Measurements from ENCODE around the gene SELENON. TPM values are rescaled to one million over a fixed set of nuclear protein-coding genes. Genes with fewer than 3 reads are reported as not detected.

Gene SELENON
- polyA plus RNA-seq, 3 donors from 2014 or later: 0.79 to 1.6 (median 0.90) TPM

GRCh38 chr1:25765136-25765922 lies 34.7 kb upstream of the SELENON start:
- Mint-ChIP-seq H3K27me3 (ENCODE audit: low read depth in 3 of 3) (peaks cover 0 to 2% (median 1%) of the 10 kb centered on the region in 3 donors), H3K9me3 (no peaks in the 10 kb centered on the region), H3K27ac (peak overlapping the region in 1 of 6 donors; percentile 56), H3K36me3 (peaks cover 0 to 1% (median 0%) of the 10 kb centered on the region in 3 donors), H3K4me3 (no peak overlapping the region), H3K4me1 (peaks cover 0 to 6% of the 10 kb centered on the region in 2 donors)
- DNase-seq: no peak

DNA sequence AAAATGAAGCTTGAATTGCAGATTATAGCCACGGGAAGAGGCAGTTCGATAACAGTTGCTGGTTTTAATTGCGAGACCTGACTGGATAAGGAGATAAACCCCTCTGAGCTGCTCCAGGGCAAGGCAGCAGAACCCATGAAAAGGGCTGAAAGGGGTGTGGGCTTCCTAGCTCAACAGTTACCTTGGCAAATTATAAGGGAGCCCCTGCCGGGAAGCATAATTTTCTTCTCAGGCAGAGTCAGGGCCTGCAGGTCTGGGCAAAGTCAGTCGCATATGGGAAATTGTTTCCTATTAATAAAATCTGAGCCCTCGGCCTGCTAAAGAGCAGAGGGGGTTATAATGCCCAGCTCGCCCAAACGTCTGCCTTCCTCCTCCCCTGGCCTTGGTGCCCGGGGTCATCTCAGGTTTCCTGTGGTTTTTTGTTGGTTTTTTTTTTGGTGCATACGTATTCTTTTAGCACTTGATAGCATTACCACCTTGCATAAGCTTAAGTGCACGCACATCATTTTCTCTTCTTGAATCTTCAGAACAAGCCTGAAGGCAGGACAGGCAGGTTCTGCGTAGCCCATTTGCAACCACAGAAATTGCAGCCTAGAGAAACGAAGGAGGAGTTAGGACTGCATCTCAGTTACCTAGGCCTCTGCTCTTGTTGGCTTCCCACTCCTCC lies 33.9 kb upstream of the SELENON start:
- Mint-ChIP-seq H3K27ac (peak overlapping the region in 2 of 6 donors; percentile 30 to 56), H3K4me1 (peaks cover 0 to 6% of the 10 kb centered on the region in 2 donors), H3K4me3 (no peak overlapping the region), H3K9me3 (no peaks in the 10 kb centered on the region), H3K27me3 (ENCODE audit: low read depth in 3 of 3) (peaks cover 0 to 2% (median 1%) of the 10 kb centered on the region in 3 donors), H3K36me3 (peaks cover 0 to 7% (median 3%) of the 10 kb centered on the region in 3 donors)
- no peak for DNase-seq

DNA sequence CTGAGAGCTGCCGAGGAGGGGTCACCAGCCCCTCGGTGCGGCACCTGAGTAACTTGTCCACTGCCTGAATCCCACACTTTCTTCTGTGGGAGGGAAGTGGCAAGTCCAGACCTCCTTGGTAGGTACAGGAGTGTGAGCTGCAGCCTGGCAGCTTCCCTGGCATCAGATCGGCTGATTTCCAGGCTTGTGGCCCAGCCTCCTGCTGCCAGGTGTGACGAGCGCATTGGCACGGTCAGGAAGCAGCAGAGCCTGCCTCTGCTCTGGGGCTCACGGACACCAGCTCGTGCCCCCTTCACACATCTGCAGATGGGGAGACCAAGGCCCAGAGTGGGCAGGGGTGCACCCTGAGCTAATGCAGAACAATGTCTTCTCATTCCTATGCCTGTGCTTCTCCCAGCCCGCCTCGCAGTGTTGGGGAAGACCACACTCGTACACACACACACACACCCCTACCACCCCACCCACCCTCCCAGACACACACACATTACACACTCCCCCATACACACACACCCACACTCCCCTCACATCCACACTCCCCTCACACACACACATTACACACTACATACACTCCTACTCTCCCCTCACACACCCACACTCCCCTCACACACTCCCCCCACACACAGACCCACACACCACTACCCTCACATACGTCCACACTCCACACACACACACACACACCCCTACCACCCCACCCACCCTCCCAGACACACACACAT lies 33.1 kb upstream of the SELENON start:
- peaks cover 1 to 2% (median 1%) of the 10 kb centered on the region in 3 donors for H3K27me3 Mint-ChIP-seq (ENCODE audit: low read depth in 3 of 3)
- no peak overlapping the region for H3K27ac Mint-ChIP-seq
- H3K4me3 Mint-ChIP-seq: no peak overlapping the region
- H3K9me3 Mint-ChIP-seq: no peaks in the 10 kb centered on the region
- peaks cover 0 to 6% of the 10 kb centered on the region in 2 donors for H3K4me1 Mint-ChIP-seq
- no peak for DNase-seq
- H3K36me3 Mint-ChIP-seq: peaks cover 0 to 14% (median 6%) of the 10 kb centered on the region in 3 donors

- Mint-ChIP-seq H3K4me1 (peaks cover 0 to 6% of the 10 kb centered on the region in 2 donors), H3K27ac (no peak overlapping the region), H3K27me3 (ENCODE audit: low read depth in 3 of 3) (peaks cover 1 to 4% (median 1%) of the 10 kb centered on the region in 3 donors), H3K36me3 (peaks cover 0 to 18% (median 6%) of the 10 kb centered on the region in 3 donors), H3K4me3 (no peak overlapping the region), H3K9me3 (no peaks in the 10 kb centered on the region)
- no peak for DNase-seq
Observed at GRCh38 chr1:25767437-25767770, 32.6 kb upstream of the SELENON start.

GRCh38 chr1:25768999-25769398 lies 31.0 kb upstream of the SELENON start:
- Mint-ChIP-seq H3K4me1 (peaks cover under 1 to 11% of the 10 kb centered on the region in 2 donors), H3K27ac (peak overlapping the region in 2 of 6 donors; percentile 33 to 37), H3K27me3 (ENCODE audit: low read depth in 3 of 3) (peaks cover 1 to 4% (median 4%) of the 10 kb centered on the region in 3 donors), H3K4me3 (no peak overlapping the region), H3K9me3 (no peaks in the 10 kb centered on the region), H3K36me3 (peaks cover 0 to 18% (median 12%) of the 10 kb centered on the region in 3 donors)
- no peak for DNase-seq

GRCh38 chr1:25769625-25770383 lies 30.2 kb upstream of the SELENON start:
- DNase-seq: no peak
- H3K9me3 Mint-ChIP-seq: no peaks in the 10 kb centered on the region
- peaks cover 9 to 19% of the 10 kb centered on the region in 2 donors for H3K4me1 Mint-ChIP-seq
- H3K36me3 Mint-ChIP-seq: peaks cover 0 to 18% (median 12%) of the 10 kb centered on the region in 3 donors
- H3K27me3 Mint-ChIP-seq (ENCODE audit: low read depth in 3 of 3): peaks cover 1 to 4% (median 3%) of the 10 kb centered on the region in 3 donors
- no peak overlapping the region for H3K27ac Mint-ChIP-seq
- no peak overlapping the region for H3K4me3 Mint-ChIP-seq

GRCh38 chr1:25770541-25771220 lies 29.3 kb upstream of the SELENON start:
- Mint-ChIP-seq H3K36me3 (peaks cover 0 to 18% (median 12%) of the 10 kb centered on the region in 3 donors), H3K9me3 (no peaks in the 10 kb centered on the region), H3K4me1 (peaks cover 17 to 27% of the 10 kb centered on the region in 2 donors), H3K27me3 (ENCODE audit: low read depth in 3 of 3) (peaks cover 1 to 5% (median 4%) of the 10 kb centered on the region in 3 donors), H3K27ac (no peak overlapping the region), H3K4me3 (no peak overlapping the region)
- DNase-seq: no peak

DNA sequence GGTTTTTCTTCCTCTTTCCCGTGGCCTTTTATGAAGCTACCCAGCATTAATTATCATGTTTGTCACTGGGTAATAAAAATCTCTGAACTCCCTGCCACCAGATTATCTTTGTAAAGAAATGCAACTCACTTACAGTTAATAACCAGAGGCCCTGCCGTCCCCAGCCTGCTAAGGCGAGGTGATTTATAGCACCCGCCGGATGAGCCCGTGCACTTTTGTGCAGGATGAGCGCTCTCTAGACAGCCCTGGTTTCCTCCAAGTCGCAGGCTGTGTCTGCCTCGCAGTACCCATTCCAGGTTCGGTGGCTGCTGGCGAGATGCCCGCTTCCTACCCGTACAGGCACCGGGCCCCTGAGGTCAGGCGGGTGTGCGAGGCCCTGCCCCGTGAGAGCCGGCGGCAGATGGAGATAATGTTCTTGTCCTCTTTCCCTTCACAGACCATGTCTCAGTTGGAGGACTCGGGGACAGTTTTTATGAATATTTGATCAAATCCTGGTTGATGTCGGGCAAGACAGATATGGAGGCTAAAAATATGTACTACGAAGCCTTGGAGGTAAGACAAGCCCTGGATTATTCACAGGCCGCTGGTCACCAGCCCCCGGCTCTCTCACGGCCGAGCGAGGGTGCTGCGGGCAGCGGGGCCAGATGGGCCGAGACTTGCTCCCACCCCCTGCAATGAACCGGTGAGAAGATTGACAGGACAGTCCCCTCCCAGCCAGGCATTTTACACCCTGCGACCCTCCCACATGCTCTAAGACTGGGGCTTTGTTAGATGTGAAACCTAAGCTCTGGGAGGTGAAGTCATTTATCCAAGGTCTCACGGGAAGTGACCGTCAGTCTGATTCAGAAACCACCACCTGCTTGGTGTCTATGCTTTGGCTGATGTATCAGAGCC lies 28.5 kb upstream of the SELENON start:
- Mint-ChIP-seq H3K9me3 (no peaks in the 10 kb centered on the region), H3K36me3 (peaks cover 0 to 18% (median 12%) of the 10 kb centered on the region in 3 donors), H3K27ac (no peak overlapping the region), H3K4me3 (no peak overlapping the region), H3K4me1 (peaks cover 18 to 22% of the 10 kb centered on the region in 2 donors), H3K27me3 (ENCODE audit: low read depth in 3 of 3) (peaks cover 1 to 5% (median 4%) of the 10 kb centered on the region in 3 donors)
- no peak for DNase-seq

GRCh38 chr1:25772164-25772563 lies 27.8 kb upstream of the SELENON start:
- no peak overlapping the region for H3K27ac Mint-ChIP-seq
- no peaks in the 10 kb centered on the region for H3K9me3 Mint-ChIP-seq
- peaks cover 18 to 22% of the 10 kb centered on the region in 2 donors for H3K4me1 Mint-ChIP-seq
- H3K4me3 Mint-ChIP-seq: no peak overlapping the region
- H3K27me3 Mint-ChIP-seq (ENCODE audit: low read depth in 3 of 3): peaks cover 1 to 5% (median 4%) of the 10 kb centered on the region in 3 donors
- no peak for DNase-seq
- peaks cover 0 to 18% (median 12%) of the 10 kb centered on the region in 3 donors for H3K36me3 Mint-ChIP-seq

DNA sequence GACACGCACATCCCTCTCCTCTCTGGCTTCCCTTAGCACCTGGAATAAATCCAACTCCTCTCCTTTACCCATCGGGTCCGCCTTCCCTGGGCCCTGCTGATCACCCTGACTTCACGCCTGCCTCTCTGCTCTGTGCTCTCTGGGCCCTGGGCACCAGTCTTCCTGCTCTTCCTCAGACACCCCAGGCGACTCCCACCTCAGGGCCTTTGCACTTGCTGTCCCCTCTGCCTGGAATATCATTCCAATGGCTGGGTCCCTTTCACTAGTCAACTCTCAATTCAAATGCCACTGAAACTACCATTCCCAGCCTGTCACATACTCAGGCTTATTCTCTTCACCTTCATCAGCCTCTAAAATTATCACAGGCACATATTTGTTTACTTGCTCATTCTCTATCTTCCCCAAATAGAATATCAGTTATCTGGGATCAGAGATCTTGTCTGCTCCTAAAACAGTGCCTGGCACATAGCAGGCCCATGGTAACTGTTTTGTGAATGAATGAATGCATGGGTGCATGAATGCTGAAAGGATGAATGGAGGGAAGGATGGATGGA lies 27.2 kb upstream of the SELENON start:
- no peaks in the 10 kb centered on the region for H3K9me3 Mint-ChIP-seq
- H3K4me1 Mint-ChIP-seq: peaks cover 18 to 22% of the 10 kb centered on the region in 2 donors
- DNase-seq: no peak
- peaks cover 4 to 6% (median 5%) of the 10 kb centered on the region in 3 donors for H3K27me3 Mint-ChIP-seq (ENCODE audit: low read depth in 3 of 3)
- peaks cover 0 to 18% (median 12%) of the 10 kb centered on the region in 3 donors for H3K36me3 Mint-ChIP-seq
- H3K4me3 Mint-ChIP-seq: no peak overlapping the region
- H3K27ac Mint-ChIP-seq: peak overlapping the region in 1 of 6 donors; percentile 50

- peaks cover 18 to 22% of the 10 kb centered on the region in 2 donors for H3K4me1 Mint-ChIP-seq
- H3K4me3 Mint-ChIP-seq: no peak overlapping the region
Observed at GRCh38 chr1:25773441-25774125, 26.4 kb upstream of the SELENON start.

More at GRCh38 chr1:25773441-25774125, 26.4 kb upstream of the SELENON start:
- Mint-ChIP-seq H3K9me3 (no peaks in the 10 kb centered on the region), H3K27ac (no peak overlapping the region), H3K27me3 (ENCODE audit: low read depth in 3 of 3) (peaks cover 3 to 6% (median 5%) of the 10 kb centered on the region in 3 donors), H3K36me3 (peaks cover 0 to 18% (median 12%) of the 10 kb centered on the region in 3 donors)
- DNase-seq: no peak

Measured in immature natural killer cell (primary cell).